ENCODE results near the gene SLC10A1. TPM values are rescaled to one million over a fixed set of nuclear protein-coding genes. Genes with fewer than 3 reads are reported as not detected.

SLC10A1 gene
- total and polyA plus RNA-seq, 2 donors (not counting 1 experiment from before 2014, with no cell fraction given) = not detected

- ATAC-seq (ENCODE audit: low read depth) (peak; percentile 65), DNase-seq (peak; percentile 94)
- Histone ChIP-seq H3K9ac (ENCODE audit: low read length) (peak overlapping the region; percentile 100), H3K4me1 (ENCODE audit: control insufficient read depth in 2 of 2, insufficient read depth in 2 of 2, low read length in 2 of 2) (peaks cover 26 to 27% of the 10 kb centered on the region in 2 donors), H3K27me3 (replicated peaks in 1 of 4; ENCODE audit: control extremely low read depth in 1 of 4, control insufficient read depth in 3 of 4, insufficient read depth in 4 of 4, low read length in 3 of 4) (no peaks in the 10 kb centered on the region), H3K27ac (ENCODE audit: low read length in 2 of 2) (peak overlapping the region; percentile 99 to 100), H3K79me2 (ENCODE audit: control insufficient read depth, insufficient read depth, low read length) (peaks cover 53% of the 10 kb centered on the region), H3K4me2 (replicated peaks; ENCODE audit: low read depth, low read length, poor library complexity, severe bottlenecking) (peak overlapping the region; percentile 79), H3K4me3 (ENCODE audit: control extremely low read depth in 1 of 5, extremely low read depth in 1 of 5, insufficient read depth in 1 of 5, low read depth in 2 of 5, low read length in 4 of 5) (peak overlapping the region; percentile 97 to 100 (median 99)), H3K36me3 (replicated peaks in 1 of 2; ENCODE audit: control extremely low read depth in 1 of 2, control insufficient read depth in 1 of 2, extremely low read depth in 1 of 2, insufficient read depth in 2 of 2, low read length in 1 of 2) (peaks cover 7 to 46% of the 10 kb centered on the region in 2 experiments), H4K20me1 (ENCODE audit: control insufficient read depth, insufficient read depth, low read length, poor library complexity, severe bottlenecking) (peaks cover 44% of the 10 kb centered on the region), H3K9me3 (ENCODE audit: control extremely low read depth in 1 of 3, control insufficient read depth in 2 of 3, insufficient read depth in 1 of 3, low read length in 2 of 3) (no peaks in the 10 kb centered on the region), H2AFZ (ENCODE audit: insufficient read depth, low read depth, low read length, poor library complexity, severe bottlenecking) (peak overlapping the region; percentile 87)
- TF ChIP-seq EZH2 (IDR thresholded peaks at IDR 0.05; ENCODE audit: borderline replicate concordance, insufficient read depth, low read depth, low read length, poor library complexity, severe bottlenecking) = no peak
- no peak for TF ChIP-seq CTCF (IDR thresholded peaks at IDR 0.05)
- Mint-ChIP-seq H3K4me1 (peaks cover 43% of the 10 kb centered on the region), H3K27me3 (no peaks in the 10 kb centered on the region), H3K27ac (peak overlapping the region; percentile 100), H3K4me3 (peak overlapping the region; percentile 98), H3K9me3 (ENCODE audit: insufficient read depth) (no peaks in the 10 kb centered on the region)
- whole genome bisulfite sequencing (ENCODE audit: insufficient coverage) = under 1% methylated on average over 54 of the region's 54 CpGs
- POLR2A ChIA-PET = interaction anchor here (0.6 to 2.2 kb wide), 6 partner anchors 23 to 369 kb away, joined by 3 to 20 read pairs (median 5); partner anchors contain the start of genes ERH, SLC39A9 and SUSD6
- intact Hi-C loops (cut with micrococcal nuclease) = loop anchor here (1.0 to 10.0 kb wide), 7 partner anchors 152 to 1140 kb away; partner anchors contain the start of genes ERH, MAP3K9, PCNX1 and SLC39A9
- CTCF ChIA-PET = interaction anchor here (1.4 to 1.6 kb wide), 3 partner anchors 13 to 182 kb away, joined by 3 to 5 read pairs (median 3); no protein-coding TSS in a partner anchor
Observed at GRCh38 chr14:69767369-69767999, 29.6 kb downstream of the SLC10A1 start.

- DNase-seq = peak; percentile 98
- Histone ChIP-seq H2AFZ (ENCODE audit: insufficient read depth, low read depth, low read length, poor library complexity, severe bottlenecking) (peak within 1 kb of the TSS; percentile 87), H3K4me2 (replicated peaks; ENCODE audit: low read depth, low read length, poor library complexity, severe bottlenecking) (peak within 1 kb of the TSS; percentile 79), H4K20me1 (ENCODE audit: control insufficient read depth, insufficient read depth, low read length, poor library complexity, severe bottlenecking) (peaks cover 39% of the 10 kb centered on the region), H3K36me3 (replicated peaks in 1 of 2; ENCODE audit: control extremely low read depth in 1 of 2, control insufficient read depth in 1 of 2, extremely low read depth in 1 of 2, insufficient read depth in 2 of 2, low read length in 1 of 2) (peaks cover 7 to 41% of the 10 kb centered on the region in 2 experiments), H3K27me3 (replicated peaks in 1 of 4; ENCODE audit: control extremely low read depth in 1 of 4, control insufficient read depth in 3 of 4, insufficient read depth in 4 of 4, low read length in 3 of 4) (no peaks in the 10 kb centered on the region), H3K4me1 (ENCODE audit: control insufficient read depth in 2 of 2, insufficient read depth in 2 of 2, low read length in 2 of 2) (peaks cover 26 to 27% of the 10 kb centered on the region in 2 donors), H3K27ac (ENCODE audit: low read length in 2 of 2) (peak within 1 kb of the TSS; percentile 99 to 100), H3K9me3 (ENCODE audit: control extremely low read depth in 1 of 3, control insufficient read depth in 2 of 3, insufficient read depth in 1 of 3, low read length in 2 of 3) (no peaks in the 10 kb centered on the region), H3K4me3 (ENCODE audit: control extremely low read depth in 1 of 5, extremely low read depth in 1 of 5, insufficient read depth in 1 of 5, low read depth in 2 of 5, low read length in 4 of 5) (peak within 1 kb of the TSS; percentile 97 to 100 (median 99)), H3K9ac (ENCODE audit: low read length) (peak within 1 kb of the TSS; percentile 100), H3K79me2 (ENCODE audit: control insufficient read depth, insufficient read depth, low read length) (peaks cover 48% of the 10 kb centered on the region)
- H3K4me3 Mint-ChIP-seq = peak within 1 kb of the TSS; percentile 98
- no peaks in the 10 kb centered on the region for H3K27me3 Mint-ChIP-seq
- intact Hi-C loops (cut with micrococcal nuclease) = loop anchor here (1.0 to 10.0 kb wide), 7 partner anchors 152 to 1140 kb away; partner anchors contain the start of genes ERH, MAP3K9, PCNX1 and SLC39A9
- H3K9me3 Mint-ChIP-seq (ENCODE audit: insufficient read depth) = no peaks in the 10 kb centered on the region
- ChIA-PET CTCF (interaction anchor here (1.4 to 2.0 kb wide), 4 partner anchors 13 to 182 kb away, joined by 3 to 7 read pairs (median 4); no protein-coding TSS in a partner anchor), POLR2A (interaction anchor here (0.7 to 2.2 kb wide), 6 partner anchors 23 to 978 kb away, joined by 3 to 20 read pairs (median 4); partner anchors contain the start of genes ERH, SLC39A9 and SUSD6)
- WGBS (ENCODE audit: insufficient coverage) = under 1% methylated on average over 27 of the region's 31 CpGs
- peak within 1 kb of the TSS; percentile 100 for H3K27ac Mint-ChIP-seq
- TF ChIP-seq EZH2 (IDR thresholded peaks at IDR 0.05; ENCODE audit: borderline replicate concordance, insufficient read depth, low read depth, low read length, poor library complexity, severe bottlenecking) (no peak), CTCF (IDR thresholded peaks at IDR 0.05) (no peak)
- peaks cover 43% of the 10 kb centered on the region for H3K4me1 Mint-ChIP-seq
- peak; percentile 80 for ATAC-seq (ENCODE audit: low read depth)
Observed at GRCh38 chr14:69766984-69767368, 30.1 kb downstream of the SLC10A1 start, which contains the start of gene SRSF5. SRSF5 (plus strand) TSS chr14:69767142; CDS start chr14:69768157, 1,015 bp downstream.
